Ovary (tissue), 3 donors: ENCODE results near the gene SRM.
"Not testable (repeated sequence)": the region's sequence is repeated elsewhere in the genome, so short reads cannot be mapped to it uniquely, and the experiment has no call there.

ENCODE experiments used
- CTCF ChIP-seq, 3 donors: fragments of 450-650 bp in 2 of 3; fragments of 200-600 bp in 1 of 3; IDR thresholded peaks; one replicate each; pipeline versions ENCODE4 v1.5.1 to v1.8.0; 2016 to 2022; ENCODE audit warnings: antibody characterized with exemption in 3 of 3, mild to moderate bottlenecking in 1 of 3
- POLR2A ChIP-seq: fragments of 450-650 bp; IDR thresholded peaks from one replicate; pipeline ENCODE4 v1.6.1; 2017; ENCODE audit warnings: antibody characterized with exemption, mild to moderate bottlenecking, moderate library complexity
- donor health status: DM: no; HTN: no; CAD: no.

- TF ChIP-seq CTCF (IDR thresholded peaks at IDR 0.05); POLR2A: not testable (repeated sequence)
These were observed 40.5 kb downstream of the SRM start for GRCh38 chr1:11019358-11019757.
